H9 (cell line): ENCODE measurements around the gene ERCC2. TPM values are rescaled to one million over a fixed set of nuclear protein-coding genes. Genes with fewer than 3 reads are reported as not detected.

ENCODE experiments used
- DNase-seq: peaks from one replicate; pipeline ENCODE4 v3.0.0-alpha.2; 2017
- H2AFZ ChIP-seq: one replicate; pipeline ENCODE4 v1.6.1; 2013; ENCODE audit warnings: mild to moderate bottlenecking, low read length, control low read depth, moderate library complexity
- H2AK5ac ChIP-seq: 2 replicates; pipeline ENCODE4 v1.6.1; 2013; ENCODE audit warnings: low read length, control low read depth, mixed read lengths; ENCODE audit not compliant: insufficient read length
- H2BK120ac ChIP-seq: one replicate; pipeline ENCODE4 v1.6.1; 2013; ENCODE audit warnings: low read depth, mild to moderate bottlenecking, low read length, control low read depth, inconsistent platforms; ENCODE audit not compliant: poor library complexity, severe bottlenecking
- H2BK12ac ChIP-seq: 2 replicates; pipeline ENCODE4 v1.6.1; 2013; ENCODE audit warnings: low read length, control low read depth, mixed read lengths, low read depth; ENCODE audit not compliant: insufficient read length
- H2BK15ac ChIP-seq: 2 replicates; pipeline ENCODE4 v1.6.1; 2013; ENCODE audit warnings: low read depth, low read length, control low read depth
- H2BK20ac ChIP-seq: one replicate; pipeline ENCODE4 v1.6.1; 2013; ENCODE audit warnings: low read depth, mild to moderate bottlenecking, low read length, control low read depth, inconsistent platforms; ENCODE audit not compliant: poor library complexity, severe bottlenecking
- H2BK5ac ChIP-seq: 2 replicates; pipeline ENCODE4 v1.6.1; 2013; ENCODE audit warnings: low read length, control low read depth, mixed read lengths; ENCODE audit not compliant: insufficient read length
- H3K14ac ChIP-seq: 2 replicates; pipeline ENCODE4 v1.6.1; 2013; ENCODE audit warnings: low read length, control low read depth; ENCODE audit not compliant: insufficient read depth
- H3K18ac ChIP-seq: 2 replicates; pipeline ENCODE4 v1.6.1; 2013; ENCODE audit warnings: low read depth, mild to moderate bottlenecking, mixed read lengths, low read length, control low read depth; ENCODE audit not compliant: insufficient read length
- H3K23ac ChIP-seq: 2 replicates; pipeline ENCODE4 v1.6.1; 2013; ENCODE audit warnings: low read length, control low read depth, mixed read lengths, low read depth; ENCODE audit not compliant: insufficient read length
- H3K23me2 ChIP-seq: 2 replicates; pipeline ENCODE4 v1.6.1; 2013; ENCODE audit warnings: low read depth, mild to moderate bottlenecking, mixed read lengths, low read length, control low read depth; ENCODE audit not compliant: insufficient read length, poor library complexity, severe bottlenecking
- H3K27ac ChIP-seq: 2 replicates; pipeline ENCODE4 v1.5.1; 2013; ENCODE audit warnings: low read length, control low read depth, mixed read lengths, low read depth; ENCODE audit not compliant: insufficient read length
- H3K27me3 ChIP-seq: 2 replicates; pipeline ENCODE4 v1.6.1; 2013; ENCODE audit warnings: low read length, control low read depth, inconsistent platforms; ENCODE audit not compliant: insufficient read depth
- H3K4ac ChIP-seq: 2 replicates; pipeline ENCODE4 v1.6.1; 2013; ENCODE audit warnings: low read depth, mild to moderate bottlenecking, control low read depth, inconsistent platforms, low read length, moderate library complexity
- H3K4me1 ChIP-seq: 2 replicates; pipeline ENCODE4 v1.6.1; 2013; ENCODE audit warnings: low read length, control low read depth, inconsistent platforms; ENCODE audit not compliant: insufficient read depth
- H3K4me2 ChIP-seq: 2 replicates; pipeline ENCODE4 v1.6.1; 2013; ENCODE audit warnings: low read length, control low read depth, mixed read lengths; ENCODE audit not compliant: insufficient read length, insufficient read depth
- H3K56ac ChIP-seq: 2 replicates; pipeline ENCODE4 v1.6.1; 2013; ENCODE audit warnings: low read depth, mild to moderate bottlenecking, mixed read lengths, low read length, control low read depth; ENCODE audit not compliant: insufficient read length
- H3K79me1 ChIP-seq: 2 replicates; pipeline ENCODE4 v1.6.1; 2013; ENCODE audit warnings: low read depth, mild to moderate bottlenecking, moderate library complexity, low read length, control low read depth, inconsistent platforms; ENCODE audit not compliant: insufficient read depth, poor library complexity, severe bottlenecking
- H3K79me2 ChIP-seq: 2 replicates; pipeline ENCODE4 v1.6.1; 2013; ENCODE audit warnings: low read length, control low read depth, inconsistent platforms; ENCODE audit not compliant: insufficient read depth
- H3K9ac ChIP-seq: 2 replicates; pipeline ENCODE4 v1.6.1; 2013; ENCODE audit warnings: low read length, control low read depth, mixed read lengths; ENCODE audit not compliant: insufficient read length; ENCODE audit errors: extremely low read depth
- H3K9me3 ChIP-seq: one replicate; pipeline ENCODE4 v1.6.1; 2013; ENCODE audit warnings: low read depth, low read length, inconsistent platforms; ENCODE audit not compliant: control insufficient read depth
- H3T11ph ChIP-seq: one replicate; pipeline ENCODE4 v1.6.1; 2013; ENCODE audit warnings: mild to moderate bottlenecking, low read length, control low read depth, inconsistent platforms
- H4K20me1 ChIP-seq: one replicate; pipeline ENCODE4 v1.6.1; 2013; ENCODE audit not compliant: control insufficient read depth, insufficient read length, insufficient read depth
- H4K5ac ChIP-seq: 2 replicates; pipeline ENCODE4 v1.6.1; 2013; ENCODE audit warnings: low read depth, mild to moderate bottlenecking, mixed read lengths, low read length, control low read depth; ENCODE audit not compliant: insufficient read length
- H4K8ac ChIP-seq: replicated peaks from 2 replicates; pipeline ENCODE4 v1.6.1; 2013; ENCODE audit warnings: low read length, control low read depth, mixed read lengths, low read depth; ENCODE audit not compliant: insufficient read length
- H4K91ac ChIP-seq: 2 replicates; pipeline ENCODE4 v1.6.1; 2013; ENCODE audit warnings: low read depth, mild to moderate bottlenecking, moderate library complexity, mixed read lengths, low read length, control low read depth; ENCODE audit not compliant: insufficient read length
- H3K27ac Mint-ChIP-seq, 3 experiments: 2 replicates in 2 of 3; 3 replicates in 1 of 3; pipeline ENCODE4 v1.8.0; 2020 to 2021; ENCODE audit warnings: mixed read lengths in 3 of 3, mild to moderate bottlenecking in 1 of 3, moderate library complexity in 1 of 3
- H3K27me3 Mint-ChIP-seq: 2 replicates; pipeline ENCODE4 v1.8.0; 2021; ENCODE audit warnings: low read depth, mild to moderate bottlenecking, moderate library complexity, mixed read lengths
- H3K36me3 Mint-ChIP-seq, 3 experiments: 2 replicates in 2 of 3; 3 replicates in 1 of 3; pipeline ENCODE4 v1.8.0; 2020 to 2021; ENCODE audit warnings: low read depth in 3 of 3, mixed read lengths in 3 of 3; ENCODE audit not compliant: insufficient read depth in 1 of 3
- H3K4me1 Mint-ChIP-seq, 2 experiments: 2 replicates each; pipeline ENCODE4 v1.8.0; 2020; ENCODE audit warnings: mixed read lengths in 2 of 2
- H3K4me3 Mint-ChIP-seq, 2 experiments: 2 replicates in 1 of 2; 3 replicates in 1 of 2; pipeline ENCODE4 v1.8.0; 2020 to 2021; ENCODE audit warnings: mild to moderate bottlenecking in 2 of 2, mixed read lengths in 2 of 2, moderate library complexity in 1 of 2
- H3K9me3 Mint-ChIP-seq, 2 experiments: 2 replicates in 1 of 2; 3 replicates in 1 of 2; pipeline ENCODE4 v1.8.0; 2020; ENCODE audit warnings: mild to moderate bottlenecking in 2 of 2, mixed read lengths in 2 of 2, moderate library complexity in 1 of 2
- CTCF ChIP-seq: fragments of 200-600 bp; sonication (generic); conservative IDR thresholded peaks from 3 replicates; pipeline ENCODE4 v1.8.0; 2021; ENCODE audit warnings: antibody characterized with exemption, mild to moderate bottlenecking
- WGBS: extraction: QIAGEN DNeasy Blood & Tissue Kit; methylation state at CpG from one replicate; pipeline ENCODE4 v1.1.7; 2013; ENCODE audit warnings: missing lambda C conversion rate, low lambda C conversion rate, mixed read lengths; ENCODE audit not compliant: insufficient read length; ENCODE audit errors: extremely low coverage; 5-methylcytosine and 5-hydroxymethylcytosine counted together
- total RNA-seq: library from RNA; stranded (reverse); gene quantifications from 2 replicates; pipeline ENCODE4 v1.2.1, GENCODE V29; 2021

The ERCC2 gene
- total RNA-seq, 1 experiment from 2014 or later: 98.7 TPM

GRCh38 chr19:45368737-45369340, 1.5 kb downstream of the ERCC2 start:
- peak; percentile 34; the same call in 2 of the 3 replicates for TF ChIP-seq CTCF
- Histone ChIP-seq H2AFZ (no peak overlapping the region), H3T11ph (no peak overlapping the region), H3K79me2 (no peaks in the 10 kb centered on the region; the same call in 1 of the 2 replicates), H4K91ac (no peak overlapping the region), H3K4ac (no peak overlapping the region), H2BK20ac (no peak overlapping the region), H2AK5ac (no peak overlapping the region), H3K4me2 (peak overlapping the region; percentile 6), H2BK15ac (no peak overlapping the region), H2BK5ac (no peak overlapping the region), H3K14ac (no peak overlapping the region; the same call in 1 of the 2 replicates), H2BK120ac (no peak overlapping the region), H3K18ac (no peak overlapping the region), H3K23me2 (no peaks in the 10 kb centered on the region), H4K20me1 (no peaks in the 10 kb centered on the region), H3K27me3 (no peaks in the 10 kb centered on the region), H3K56ac (no peak overlapping the region), H4K8ac (no peak overlapping the region), H2BK12ac (no peak overlapping the region), H4K5ac (no peak overlapping the region), H3K9me3 (no peaks in the 10 kb centered on the region), H3K4me1 (peaks cover 4% of the 10 kb centered on the region; the same call in 1 of the 2 replicates), H3K23ac (no peak overlapping the region), H3K9ac (no peak overlapping the region), H3K27ac (no peak overlapping the region), H3K79me1 (peaks cover 3% of the 10 kb centered on the region)
- Mint-ChIP-seq H3K4me1 (peaks cover 7 to 16% of the 10 kb centered on the region in 2 experiments), H3K27me3 (no peaks in the 10 kb centered on the region), H3K27ac (peak overlapping the region in 2 of 3 experiments; percentile 75 to 81; a peak in 4 of 7 replicates), H3K4me3 (peak overlapping the region; percentile 60 to 79), H3K9me3 (no peaks in the 10 kb centered on the region), H3K36me3 (peaks cover 16 to 29% (median 28%) of the 10 kb centered on the region in 3 experiments; a peak in 6 of 7 replicates)
- peak; percentile 57 for DNase-seq
- WGBS: no CpG with 5 or more reads among the region's 11 CpGs
